Hematopoietic multipotent progenitor cell (in vitro differentiated cells): Measurements from ENCODE around the gene SH3TC2. TPM values are rescaled to one million over a fixed set of nuclear protein-coding genes. Genes with fewer than 3 reads are reported as not detected.
A peak's percentile ranks its signal among the peaks of the same experiment; 100 is the strongest.

Experiments
- DNase-seq, 3 donors: peaks; one replicate each; pipeline ENCODE4 v3.0.0-alpha.2; 2011 to 2015; ENCODE audit warnings: low read depth in 2 of 3, low spot score in 2 of 3
- total RNA-seq: library from RNA; depleted of rRNA; stranded (reverse); fragments of >200 nt; gene quantifications from one replicate; pipeline ENCODE4 v1.2.3, GENCODE V29; 2012

SH3TC2 gene
- total RNA-seq, 1 donor = 2.2 TPM

GRCh38 chr5:149062371-149063016 lies 368 bp downstream of the SH3TC2 start:
- peak in 2 of 3 donors; percentile 46 to 56 for DNase-seq

GRCh38 chr5:149061341-149061740 lies 1.5 kb downstream of the SH3TC2 start:
- DNase-seq = no peak

GRCh38 chr5:149060325-149060724 lies 2.5 kb downstream of the SH3TC2 start:
- DNase-seq = no peak

- no peak for DNase-seq
These were observed 6.2 kb downstream of the SH3TC2 start for GRCh38 chr5:149056616-149057165.

- no peak for DNase-seq
These were observed 8.4 kb downstream of the SH3TC2 start for GRCh38 chr5:149054416-149054815.

GRCh38 chr5:149053072-149053695 lies 9.7 kb downstream of the SH3TC2 start:
- DNase-seq = no peak

GRCh38 chr5:149049371-149049781 lies 13.5 kb downstream of the SH3TC2 start:
- DNase-seq = no peak

GRCh38 chr5:149048811-149049210 lies 14.1 kb downstream of the SH3TC2 start:
- no peak for DNase-seq

- no peak for DNase-seq
These were observed 15.4 kb downstream of the SH3TC2 start for GRCh38 chr5:149047462-149047861.

- DNase-seq = no peak
These were observed 16.5 kb downstream of the SH3TC2 start for GRCh38 chr5:149046196-149046829.

GRCh38 chr5:149045089-149045460 lies 17.8 kb downstream of the SH3TC2 start:
- DNase-seq = no peak

GRCh38 chr5:149044453-149045088 lies 18.3 kb downstream of the SH3TC2 start:
- no peak for DNase-seq

- no peak for DNase-seq
These were observed 19.2 kb downstream of the SH3TC2 start for GRCh38 chr5:149043641-149044040.

GRCh38 chr5:149042865-149043264 lies 20.0 kb downstream of the SH3TC2 start:
- no peak for DNase-seq

- no peak for DNase-seq
These were observed 21.6 kb downstream of the SH3TC2 start for GRCh38 chr5:149041242-149041641.

GRCh38 chr5:149040421-149040820 lies 22.4 kb downstream of the SH3TC2 start:
- DNase-seq = no peak

GRCh38 chr5:149039506-149039905 lies 23.4 kb downstream of the SH3TC2 start:
- DNase-seq = peak in 2 of 3 donors; percentile 45 to 85

- no peak for DNase-seq
These were observed 24.4 kb downstream of the SH3TC2 start for GRCh38 chr5:149038336-149039080.

- peak in 1 of 3 donors; percentile 78 for DNase-seq
These were observed 25.0 kb downstream of the SH3TC2 start for GRCh38 chr5:149037817-149038216.

GRCh38 chr5:149036970-149037369 lies 25.9 kb downstream of the SH3TC2 start:
- DNase-seq = no peak

GRCh38 chr5:149036168-149036567 lies 26.7 kb downstream of the SH3TC2 start:
- DNase-seq = no peak
